HepG2 (cell line): ENCODE results near the gene CELSR2. TPM values are rescaled to one million over a fixed set of nuclear protein-coding genes. Genes with fewer than 3 reads are reported as not detected.
A peak's percentile ranks its signal among the peaks of the same experiment; 100 is the strongest.

Experiments
- ARID5B ChIP-seq: IDR thresholded peaks from 2 replicates; pipeline ENCODE4 v1.4.0; 2020; ENCODE audit warnings: mild to moderate bottlenecking, missing genetic modification reagents
- DZIP1 ChIP-seq: sonication (generic); formaldehyde crosslinking; IDR thresholded peaks from 2 replicates; pipeline ENCODE4 v1.5.0; 2020; ENCODE audit warnings: mild to moderate bottlenecking, missing genetic modification reagents
- FOXO1 ChIP-seq: sonication (generic); formaldehyde crosslinking; IDR thresholded peaks from 2 replicates; pipeline ENCODE4 v1.4.0; 2020; ENCODE audit warnings: missing genetic modification reagents
- KLF16 ChIP-seq, 2 experiments: sonication (generic) in 1 of 2; formaldehyde crosslinking in 1 of 2; IDR thresholded peaks; 2 replicates each; pipeline versions ENCODE4 v1.6.1 to v1.8.0; 2016 to 2023; ENCODE audit warnings: missing genetic modification reagents in 2 of 2, missing compliant biosample characterization in 1 of 2
- NCOA1 ChIP-seq: sonication (generic); formaldehyde crosslinking; IDR thresholded peaks from 2 replicates; pipeline ENCODE4 v1.9.0; 2021; ENCODE audit warnings: missing genetic modification reagents
- NRL ChIP-seq: sonication (generic); formaldehyde crosslinking; IDR thresholded peaks from 2 replicates; pipeline ENCODE4 v1.5.0; 2020; ENCODE audit warnings: missing genetic modification reagents, mild to moderate bottlenecking, moderate library complexity, borderline replicate concordance
- REL ChIP-seq: sonication (generic); formaldehyde crosslinking; conservative IDR thresholded peaks from 2 replicates; pipeline ENCODE4 v1.8.0; 2022; ENCODE audit warnings: mild to moderate bottlenecking, missing genetic modification reagents, moderate library complexity
- TBX3 ChIP-seq: fragments of 450-650 bp; IDR thresholded peaks from 2 replicates; pipeline ENCODE4 v1.6.1; 2017; ENCODE audit warnings: antibody characterized with exemption, mild to moderate bottlenecking, inconsistent platforms, borderline replicate concordance
- TOE1 ChIP-seq: sonication (generic); formaldehyde crosslinking; IDR thresholded peaks from 2 replicates; pipeline ENCODE4 v1.4.0; 2020; ENCODE audit warnings: mild to moderate bottlenecking, missing genetic modification reagents
- ZBTB44 ChIP-seq: sonication (generic); formaldehyde crosslinking; IDR thresholded peaks from 2 replicates; pipeline ENCODE4 v1.4.0; 2020; ENCODE audit warnings: missing genetic modification reagents
- ZFP36 ChIP-seq: fragments of 150-350 bp; IDR thresholded peaks from 2 replicates; pipeline ENCODE4 v1.6.1; 2018; ENCODE audit warnings: borderline replicate concordance, low read length, low read depth; ENCODE audit not compliant: partially characterized antibody
- ZNF350 ChIP-seq: sonication (generic); formaldehyde crosslinking; IDR thresholded peaks from 2 replicates; pipeline ENCODE4 v1.4.0; 2020; ENCODE audit warnings: mild to moderate bottlenecking, low read depth, missing genetic modification reagents, borderline replicate concordance
- ZNF503 ChIP-seq: sonication (generic); formaldehyde crosslinking; IDR thresholded peaks from 2 replicates; pipeline ENCODE4 v1.4.0; 2020; ENCODE audit warnings: missing genetic modification reagents
- ZNF670 ChIP-seq: sonication (generic); formaldehyde crosslinking; IDR thresholded peaks from 2 replicates; pipeline ENCODE4 v1.8.0; 2022; ENCODE audit warnings: mild to moderate bottlenecking, missing genetic modification reagents, borderline replicate concordance
- ZNF703 ChIP-seq: sonication (generic); formaldehyde crosslinking; IDR thresholded peaks from 2 replicates; pipeline ENCODE4 v1.5.1; 2020; ENCODE audit warnings: missing genetic modification reagents, mild to moderate bottlenecking, moderate library complexity, borderline replicate concordance
- ZNF768 ChIP-seq: sonication (generic); formaldehyde crosslinking; IDR thresholded peaks from 2 replicates; pipeline ENCODE4 v1.4.0; 2020; ENCODE audit warnings: missing genetic modification reagents
- ZNF878 ChIP-seq: sonication (generic); formaldehyde crosslinking; IDR thresholded peaks from 2 replicates; pipeline ENCODE4 v1.8.1; 2023; ENCODE audit warnings: mild to moderate bottlenecking, missing genetic modification reagents, moderate library complexity
- polyA plus RNA-seq, 8 experiments: library from polyadenylated mRNA; depleted of rRNA in 3 of 8; stranded (reverse) in 7 of 8; unstranded in 1 of 8; fragments of >200 nt; fragmentation: Illumina TruSeq in 4 of 8; extraction: Trizol in 4 of 8; gene quantifications; 2 replicates each; pipeline versions ENCODE4 v1.2.1 to v1.2.3, GENCODE V29; 2011 to 2016; ENCODE audit warnings: low read depth in 4 of 8, missing spikeins in 1 of 8, mixed read lengths in 1 of 8; ENCODE audit not compliant: insufficient read depth in 1 of 8
- total RNA-seq, 5 experiments: library from RNA; depleted of rRNA; stranded (reverse); fragments of >200 nt; fragmentation: Illumina TruSeq; extraction: Trizol; gene quantifications; 2 replicates each; pipeline ENCODE4 v1.2.3, GENCODE V29; 2016; ENCODE audit warnings: low read depth in 1 of 5

The CELSR2 gene
- total and polyA plus RNA-seq, 2 of the 13 experiments (the other 11 are each of a cell fraction or from before 2014, with no cell fraction given), result 4.0 to 6.6 TPM

DNA sequence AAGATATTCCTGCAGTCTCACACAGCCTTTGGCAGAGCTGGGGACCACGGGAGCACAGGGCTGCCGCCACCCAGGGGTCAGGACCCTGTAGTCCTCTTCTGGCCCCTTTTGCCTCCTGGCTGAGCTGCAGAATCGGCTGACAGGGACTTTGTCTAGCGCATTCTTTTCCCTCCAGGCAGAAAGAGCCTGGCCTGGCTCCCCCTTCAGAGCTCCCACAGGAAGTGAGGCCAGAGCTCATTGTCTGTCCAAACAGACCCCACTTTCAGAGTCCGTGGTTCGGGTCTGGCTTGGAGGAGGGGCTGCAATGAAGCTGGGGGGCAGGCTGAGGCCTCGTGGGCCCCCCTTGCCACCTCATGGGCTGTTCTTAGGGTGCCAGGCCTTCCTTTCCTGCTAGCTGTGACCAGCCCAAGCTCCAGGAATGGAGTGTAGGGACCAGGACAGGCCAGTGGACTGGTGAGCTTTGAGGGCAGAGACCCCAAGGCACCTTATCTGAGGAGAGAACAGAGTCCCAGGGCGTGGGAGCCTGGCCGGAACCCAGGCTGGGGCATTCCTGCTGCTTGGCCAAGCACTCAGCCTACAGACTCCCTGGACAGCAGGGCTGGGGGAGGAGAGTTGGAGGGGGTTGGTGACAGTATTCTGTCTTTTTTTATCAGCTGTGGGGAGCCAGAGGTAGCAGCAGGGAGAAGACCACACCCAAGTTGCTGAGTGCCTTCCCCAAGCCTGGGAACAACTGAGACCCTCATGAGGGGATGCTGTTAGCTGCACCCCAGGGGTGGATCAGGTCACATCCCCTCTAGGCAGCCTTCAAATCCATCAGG, 4.7 kb downstream of the CELSR2 start (continued):
- TF ChIP-seq ARID5B (CRISPR knock-in tag), result peak; percentile 30; the same call in 1 of the 2 replicates
- no peak for TF ChIP-seq ZFP36
- TF ChIP-seq ZNF703 (CRISPR knock-in tag), result no peak
- no peak for TF ChIP-seq ZNF503
- no peak for TF ChIP-seq ZNF350
- TF ChIP-seq TOE1, result no peak
- no peak for TF ChIP-seq ZNF878 (CRISPR knock-in tag)
- no peak for TF ChIP-seq ZBTB44 (CRISPR knock-in tag)
- no peak for TF ChIP-seq ZNF768 (CRISPR knock-in tag)
- TF ChIP-seq KLF16 (CRISPR knock-in tag; IDR thresholded peaks at IDR 0.05), result 0 out of 4 replicates have a peak, but pooled peaks of 1 of the 2 experiments have one; percentile 21
- TF ChIP-seq FOXO1, result no peak
- TF ChIP-seq NCOA1 (CRISPR knock-in tag), result peak; percentile 36; the same call in 1 of the 2 replicates
- no peak for TF ChIP-seq TBX3
- no peak for TF ChIP-seq NRL (CRISPR knock-in tag)
- TF ChIP-seq DZIP1 (CRISPR knock-in tag), result no peak
- no peak for TF ChIP-seq REL (CRISPR knock-in tag)
- TF ChIP-seq ZNF670 (CRISPR knock-in tag), result no peak
